Lower leg skin (tissue), 4 donors: ENCODE measurements around the gene PLEK2. TPM values are rescaled to one million over a fixed set of nuclear protein-coding genes. Genes with fewer than 3 reads are reported as not detected.

Source experiments
- DNase-seq, 2 donors: peaks; one replicate each; pipeline ENCODE4 v3.0.0-alpha.2; 2019; ENCODE audit warnings: low spot score in 2 of 2
- H3K4me3 ChIP-seq: fragments of 200-600 bp; sonication (generic); 2 replicates; pipeline ENCODE4 v1.5.1; 2017; ENCODE audit warnings: mild to moderate bottlenecking, low read depth; ENCODE audit not compliant: poor library complexity, severe bottlenecking
- CTCF ChIP-seq, 3 donors: fragments of 450-650 bp; IDR thresholded peaks; one replicate each; pipeline ENCODE4 v1.5.1; 2016; ENCODE audit warnings: antibody characterized with exemption in 3 of 3, mild to moderate bottlenecking in 3 of 3, moderate library complexity in 2 of 3
- POLR2A ChIP-seq, 2 donors: fragments of 450-650 bp; IDR thresholded peaks; one replicate each; pipeline ENCODE4 v1.6.1; 2016 to 2017; ENCODE audit warnings: antibody characterized with exemption in 2 of 2, mild to moderate bottlenecking in 1 of 2, moderate library complexity in 1 of 2
- WGBS, 2 donors: methylation state at CpG; one replicate each; pipeline ENCODE4 v1.1.5; 2018; 5-methylcytosine and 5-hydroxymethylcytosine counted together
- intact Hi-C: fragments of 100-400 bp; cut with DNase I; formaldehyde crosslinking; loops from one replicate; pipeline ENCODE4 v1.15.0; 2023; ENCODE audit warnings: low total_unique reads
- total RNA-seq, 4 donors: library from RNA; depleted of rRNA; stranded (reverse); fragments of >200 nt; gene quantifications; one replicate each; pipeline ENCODE4 v1.1.0, GENCODE V29; 2016

PLEK2 gene
- total RNA-seq, 4 donors from 2014 or later: 23.0 to 33.0 (median 29.5) TPM

GRCh38 chr14:67400434-67400833 lies 11.5 kb downstream of the PLEK2 start:
- peak in 1 of 2 donors; percentile 42 for DNase-seq
- H3K4me3 ChIP-seq: no peak overlapping the region
- intact Hi-C loops: no loop called here
- TF ChIP-seq POLR2A (IDR thresholded peaks at IDR 0.05): no peak
- TF ChIP-seq CTCF (IDR thresholded peaks at IDR 0.05): no peak
- WGBS, 2 donors: 87 to 90% methylated on average over 4 of the region's 4 CpGs

- H3K4me3 ChIP-seq: no peak overlapping the region
- intact Hi-C loops: no loop called here
- TF ChIP-seq CTCF (IDR thresholded peaks at IDR 0.05) (no peak), POLR2A (IDR thresholded peaks at IDR 0.05) (no peak)
- WGBS, 2 donors: 95% methylated on average over 9 of the region's 9 CpGs
- no peak for DNase-seq
These were observed 14.4 kb downstream of the PLEK2 start for GRCh38 chr14:67397536-67397935.

- no peak overlapping the region for H3K4me3 ChIP-seq
- intact Hi-C loops: no loop called here
- DNase-seq: no peak
- TF ChIP-seq CTCF (IDR thresholded peaks at IDR 0.05): no peak
- TF ChIP-seq POLR2A (IDR thresholded peaks at IDR 0.05): no peak
- WGBS, 2 donors: 79 to 87% methylated on average over 2 of the region's 2 CpGs
These were observed 15.5 kb downstream of the PLEK2 start for GRCh38 chr14:67396381-67396970.

- intact Hi-C loops: no loop called here
- WGBS, 2 donors: 76 to 81% methylated on average over 5 of the region's 5 CpGs
- TF ChIP-seq CTCF (IDR thresholded peaks at IDR 0.05) (no peak), POLR2A (IDR thresholded peaks at IDR 0.05) (no peak)
- no peak overlapping the region for H3K4me3 ChIP-seq
- no peak for DNase-seq
These were observed 16.1 kb downstream of the PLEK2 start for GRCh38 chr14:67395876-67396189.

- WGBS, 2 donors: 77 to 79% methylated on average over 13 to 16 of the region's 16 CpGs
- intact Hi-C loops: no loop called here
- no peak for TF ChIP-seq CTCF (IDR thresholded peaks at IDR 0.05)
- TF ChIP-seq POLR2A (IDR thresholded peaks at IDR 0.05): no peak
- H3K4me3 ChIP-seq: no peak overlapping the region
- DNase-seq: no peak
These were observed 16.7 kb downstream of the PLEK2 start for GRCh38 chr14:67395086-67395875.
